Activated CD4-positive, alpha-beta T cell treated with anti-CD3 and anti-CD28 coated beads for 48 hours (primary cell): ENCODE data around the gene SNX27.
A peak's percentile ranks its signal among the peaks of the same experiment; 100 is the strongest.
"Not testable (repeated sequence)": the region's sequence is repeated elsewhere in the genome, so short reads cannot be mapped to it uniquely, and the experiment has no call there.

ENCODE experiments used
- DNase-seq: peaks from one replicate; pipeline ENCODE4 v3.0.0-alpha.2; 2020

The SNX27 gene

GRCh38 chr1:151606384-151606783, 5.5 kb upstream of the SNX27 start:
- DNase-seq, result no peak

GRCh38 chr1:151606857-151607256, 5.0 kb upstream of the SNX27 start:
- no peak for DNase-seq

- no peak for DNase-seq
These were observed 1.7 kb upstream of the SNX27 start for GRCh38 chr1:151610142-151610541.

GRCh38 chr1:151611288-151611790, 511 bp upstream of the SNX27 start:
- peak; percentile 5 for DNase-seq

GRCh38 chr1:151612501-151613281, 841 bp downstream of the SNX27 start:
- peak; percentile 35 for DNase-seq

GRCh38 chr1:151613282-151613780, 1.5 kb downstream of the SNX27 start:
- no peak for DNase-seq

GRCh38 chr1:151615711-151616504, 4.1 kb downstream of the SNX27 start:
- DNase-seq, result no peak

- no peak for DNase-seq
These were observed 4.6 kb downstream of the SNX27 start for GRCh38 chr1:151616505-151616849.

GRCh38 chr1:151618003-151618402, 6.2 kb downstream of the SNX27 start:
- no peak for DNase-seq

- DNase-seq, result no peak
These were observed 6.6 kb downstream of the SNX27 start for GRCh38 chr1:151618470-151618869.

- not testable (repeated sequence) for DNase-seq
These were observed 7.1 kb downstream of the SNX27 start for GRCh38 chr1:151618996-151619395.

GRCh38 chr1:151619489-151620093, 7.7 kb downstream of the SNX27 start:
- no peak for DNase-seq

GRCh38 chr1:151620286-151620685, 8.4 kb downstream of the SNX27 start:
- DNase-seq, result no peak

GRCh38 chr1:151621351-151621750, 9.5 kb downstream of the SNX27 start:
- DNase-seq, result no peak

GRCh38 chr1:151624783-151625182, 12.9 kb downstream of the SNX27 start:
- DNase-seq, result no peak

- no peak for DNase-seq
These were observed 15.0 kb downstream of the SNX27 start for GRCh38 chr1:151626740-151627334.

- DNase-seq, result no peak
These were observed 17.4 kb downstream of the SNX27 start for GRCh38 chr1:151629278-151629677.

GRCh38 chr1:151635479-151636072, 23.7 kb downstream of the SNX27 start:
- DNase-seq, result no peak

GRCh38 chr1:151638074-151638775, 26.4 kb downstream of the SNX27 start:
- DNase-seq, result no peak

- DNase-seq, result no peak
These were observed 27.0 kb downstream of the SNX27 start for GRCh38 chr1:151638812-151639211.

GRCh38 chr1:151639466-151639865, 27.6 kb downstream of the SNX27 start:
- DNase-seq, result no peak

GRCh38 chr1:151641229-151641628, 29.4 kb downstream of the SNX27 start:
- DNase-seq, result no peak
